ENCODE data around the gene E2F4. TPM values are rescaled to one million over a fixed set of nuclear protein-coding genes. Genes with fewer than 3 reads are reported as not detected.

E2F4 gene
- total and polyA plus RNA-seq, 7 donors: 22.6 to 106 (median 46.6) TPM

DNA sequence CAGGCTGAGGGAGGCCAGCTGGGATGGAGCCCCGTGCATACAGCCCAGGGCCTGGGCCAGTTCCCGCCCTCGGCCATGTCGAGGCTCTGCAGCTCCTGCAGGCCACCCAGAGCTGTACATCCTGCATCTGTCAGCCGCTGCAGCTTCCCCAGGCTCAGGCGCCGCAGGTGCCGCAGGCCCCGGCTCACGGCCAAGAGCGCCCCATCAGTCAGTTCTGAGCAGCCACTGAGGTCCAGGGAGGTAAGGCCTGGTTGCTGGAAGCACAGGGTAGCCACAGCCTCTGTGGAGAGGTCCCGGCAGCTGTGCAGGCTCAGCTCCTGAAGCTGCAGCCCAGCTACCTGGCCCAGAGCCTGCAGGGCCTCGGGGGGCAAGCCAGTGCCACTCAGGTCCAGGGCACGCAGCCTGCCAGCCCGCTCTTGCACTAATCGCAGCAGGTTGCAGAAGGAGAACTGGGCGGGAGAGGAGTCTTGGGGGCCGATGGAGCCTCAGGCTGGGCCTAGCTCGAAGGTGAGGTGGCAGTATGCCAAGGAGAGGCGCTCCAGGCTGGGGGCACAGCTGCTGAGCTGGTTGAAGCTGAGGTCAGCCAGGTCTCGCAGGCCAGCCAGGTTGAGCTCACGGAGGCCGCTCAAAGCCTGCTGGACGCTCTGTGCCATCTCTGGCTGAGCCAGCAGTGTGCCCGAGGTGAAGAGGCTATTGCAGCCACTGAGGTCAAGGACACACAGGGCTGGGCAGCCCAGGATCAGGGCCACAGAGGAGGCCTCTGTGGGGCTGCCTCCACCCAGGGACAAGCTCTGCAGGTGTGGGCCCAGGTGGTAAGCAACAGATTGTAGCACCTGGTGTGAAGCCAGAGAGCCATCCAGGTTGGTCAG lies 18.3 kb downstream of the E2F4 start:
- 58 to 65% (median 63%) methylated on average over 25 of the region's 25 CpGs for WGBS, 3 donors
- Histone ChIP-seq H3K4me1 (peaks cover 41% of the 10 kb centered on the region), H3K9me3 (no peaks in the 10 kb centered on the region), H3K27me3 (ENCODE audit: insufficient read depth in 3 of 3, low read length in 2 of 3) (no peaks in the 10 kb centered on the region), H3K27ac (no peak overlapping the region), H3K36me3 (ENCODE audit: insufficient read depth in 1 of 2, low read depth in 1 of 2) (no peaks in the 10 kb centered on the region), H3K4me3 (no peak overlapping the region)
- ATAC-seq (peak in 1 of 4 donors; percentile 3), DNase-seq (no peak)
- TF ChIP-seq, protein P1, sequence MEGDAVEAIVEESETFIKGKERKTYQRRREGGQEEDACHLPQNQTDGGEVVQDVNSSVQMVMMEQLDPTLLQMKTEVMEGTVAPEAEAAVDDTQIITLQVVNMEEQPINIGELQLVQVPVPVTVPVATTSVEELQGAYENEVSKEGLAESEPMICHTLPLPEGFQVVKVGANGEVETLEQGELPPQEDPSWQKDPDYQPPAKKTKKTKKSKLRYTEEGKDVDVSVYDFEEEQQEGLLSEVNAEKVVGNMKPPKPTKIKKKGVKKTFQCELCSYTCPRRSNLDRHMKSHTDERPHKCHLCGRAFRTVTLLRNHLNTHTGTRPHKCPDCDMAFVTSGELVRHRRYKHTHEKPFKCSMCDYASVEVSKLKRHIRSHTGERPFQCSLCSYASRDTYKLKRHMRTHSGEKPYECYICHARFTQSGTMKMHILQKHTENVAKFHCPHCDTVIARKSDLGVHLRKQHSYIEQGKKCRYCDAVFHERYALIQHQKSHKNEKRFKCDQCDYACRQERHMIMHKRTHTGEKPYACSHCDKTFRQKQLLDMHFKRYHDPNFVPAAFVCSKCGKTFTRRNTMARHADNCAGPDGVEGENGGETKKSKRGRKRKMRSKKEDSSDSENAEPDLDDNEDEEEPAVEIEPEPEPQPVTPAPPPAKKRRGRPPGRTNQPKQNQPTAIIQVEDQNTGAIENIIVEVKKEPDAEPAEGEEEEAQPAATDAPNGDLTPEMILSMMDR (IDR thresholded peaks at IDR 0.05): no peak
- intact Hi-C loops (cut with DNase I): no loop called here

DNA sequence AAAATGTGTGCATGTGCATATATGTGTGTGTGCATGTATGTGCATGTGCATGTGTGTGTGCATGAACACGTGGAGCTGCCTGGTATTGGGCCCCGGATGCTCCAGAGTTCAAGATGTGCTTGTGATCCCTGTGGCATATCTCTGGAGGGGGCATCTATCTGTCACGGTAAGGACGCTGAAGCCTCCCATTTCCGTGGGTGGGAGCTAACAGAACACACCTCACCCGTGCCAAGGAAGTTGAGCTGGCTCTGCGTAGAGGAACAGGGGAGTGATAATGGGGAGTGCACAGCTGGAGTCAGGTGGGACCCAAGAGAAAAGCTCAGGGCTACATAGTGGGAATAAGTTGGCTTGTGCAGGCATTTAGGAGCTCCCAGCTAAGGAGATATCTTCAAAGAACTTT lies 19.7 kb downstream of the E2F4 start:
- Histone ChIP-seq H3K36me3 (ENCODE audit: insufficient read depth in 1 of 2, low read depth in 1 of 2) (no peaks in the 10 kb centered on the region), H3K27me3 (ENCODE audit: insufficient read depth in 3 of 3, low read length in 2 of 3) (no peaks in the 10 kb centered on the region), H3K27ac (no peak overlapping the region), H3K4me1 (peaks cover 43% of the 10 kb centered on the region), H3K4me3 (no peak overlapping the region), H3K9me3 (no peaks in the 10 kb centered on the region)
- intact Hi-C loops (cut with DNase I): no loop called here
- DNase-seq: no peak
- TF ChIP-seq, protein P1 (IDR thresholded peaks at IDR 0.05): no peak
- ATAC-seq: no peak
- WGBS, 3 donors: 70 to 81% (median 72%) methylated on average over 7 of the region's 7 CpGs

DNA sequence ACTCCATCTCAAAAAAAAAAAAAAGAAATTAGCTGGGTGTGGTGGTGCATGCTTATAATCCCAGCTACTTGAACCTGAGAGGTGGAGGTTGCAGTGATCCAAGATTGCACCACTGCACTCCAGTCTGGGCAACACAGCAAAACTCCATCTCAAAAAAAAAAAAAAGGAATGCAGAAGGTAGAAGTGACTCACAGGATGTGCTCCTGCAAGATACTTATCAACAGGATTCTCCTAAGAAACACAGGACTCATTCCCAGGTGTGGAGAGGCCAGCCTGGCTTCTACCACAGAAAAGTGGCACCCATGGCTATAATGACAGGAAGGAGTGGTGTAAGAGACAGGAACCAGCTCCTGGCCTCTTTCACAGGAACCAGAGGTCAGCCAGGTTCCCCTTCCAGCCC lies 20.8 kb downstream of the E2F4 start:
- no peaks in the 10 kb centered on the region for H3K27me3 ChIP-seq (ENCODE audit: insufficient read depth in 3 of 3, low read length in 2 of 3)
- no peaks in the 10 kb centered on the region for H3K36me3 ChIP-seq (ENCODE audit: insufficient read depth in 1 of 2, low read depth in 1 of 2)
- TF ChIP-seq, protein P1 (IDR thresholded peaks at IDR 0.05): no peak
- H3K27ac ChIP-seq: no peak overlapping the region
- no peak overlapping the region for H3K4me3 ChIP-seq
- ATAC-seq (no peak), DNase-seq (no peak)
- intact Hi-C loops (cut with DNase I): no loop called here
- H3K4me1 ChIP-seq: peaks cover 34% of the 10 kb centered on the region
- H3K9me3 ChIP-seq: no peaks in the 10 kb centered on the region

DNA sequence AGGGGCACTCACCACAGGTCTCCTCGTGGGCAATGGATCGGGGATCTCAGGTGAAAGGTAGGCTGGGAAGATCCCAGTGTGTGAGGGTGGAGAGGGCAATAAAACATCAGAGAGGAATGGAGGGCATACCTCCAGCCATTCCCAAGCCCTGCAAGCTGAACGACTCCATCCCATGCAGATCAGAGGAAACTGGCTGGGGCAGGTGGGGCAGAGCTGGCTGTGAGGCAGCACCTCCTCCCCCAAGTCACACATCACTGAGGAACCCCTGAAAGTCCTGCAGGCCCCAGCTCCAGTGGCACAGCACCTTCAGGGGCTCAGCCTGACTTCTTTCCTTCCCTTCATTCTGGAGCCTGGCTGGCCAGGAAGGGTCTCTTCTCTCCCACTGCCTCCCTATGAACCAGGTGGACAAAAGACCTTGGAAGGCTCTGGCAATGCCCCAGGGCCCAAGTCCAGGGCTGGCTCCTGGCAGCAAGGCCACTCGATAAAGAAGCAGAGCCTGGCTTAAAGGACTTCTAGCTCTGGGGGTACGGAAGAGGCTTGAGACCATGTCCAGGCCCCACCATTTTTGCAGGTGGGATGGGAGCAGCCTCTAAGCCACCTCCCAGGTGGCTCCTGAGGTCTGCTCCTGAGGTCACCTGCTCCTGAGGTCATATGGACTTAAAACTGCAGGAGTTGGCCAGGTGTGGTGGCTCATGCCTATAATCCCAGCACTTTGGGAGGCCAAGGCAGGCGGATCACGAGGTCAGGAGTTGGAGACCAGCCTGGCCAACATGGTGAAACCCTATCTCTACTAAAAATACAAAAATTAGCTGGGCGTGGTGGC lies 21.5 kb downstream of the E2F4 start:
- no peaks in the 10 kb centered on the region for H3K27me3 ChIP-seq (ENCODE audit: insufficient read depth in 3 of 3, low read length in 2 of 3)
- ATAC-seq: peak in 1 of 4 donors; percentile 6
- no peak overlapping the region for H3K4me3 ChIP-seq
- H3K4me1 ChIP-seq: peaks cover 29% of the 10 kb centered on the region
- H3K9me3 ChIP-seq: no peaks in the 10 kb centered on the region
- intact Hi-C loops (cut with DNase I): no loop called here
- no peaks in the 10 kb centered on the region for H3K36me3 ChIP-seq (ENCODE audit: insufficient read depth in 1 of 2, low read depth in 1 of 2)
- WGBS, 3 donors: 39 to 54% (median 52%) methylated on average over 8 of the region's 8 CpGs
- peak overlapping the region; percentile 30 for H3K27ac ChIP-seq
- TF ChIP-seq, protein P1 (IDR thresholded peaks at IDR 0.05): no peak
- no peak for DNase-seq
